Measurements from ENCODE around the gene CCL21.

DNA sequence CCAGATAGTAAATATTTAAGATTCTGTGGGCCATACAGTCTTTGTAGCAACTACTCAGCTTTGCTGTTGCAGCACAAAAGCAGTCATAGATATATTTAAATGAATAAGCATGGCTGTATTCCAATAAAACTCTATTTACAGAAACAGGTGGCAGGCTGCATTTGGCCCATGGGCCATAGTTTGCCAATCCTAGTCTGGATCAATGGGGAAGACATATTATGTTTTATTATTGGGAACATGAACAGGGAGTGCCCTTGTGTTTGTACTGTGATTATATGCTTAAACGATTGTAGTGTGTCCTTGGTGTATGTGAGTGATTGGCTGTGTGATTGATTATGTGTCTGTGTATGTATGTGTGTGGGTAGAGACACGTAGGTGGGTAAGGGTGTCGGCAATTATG, 35.5 kb downstream of the CCL21 start:
- TF ChIP-seq, protein P1, sequence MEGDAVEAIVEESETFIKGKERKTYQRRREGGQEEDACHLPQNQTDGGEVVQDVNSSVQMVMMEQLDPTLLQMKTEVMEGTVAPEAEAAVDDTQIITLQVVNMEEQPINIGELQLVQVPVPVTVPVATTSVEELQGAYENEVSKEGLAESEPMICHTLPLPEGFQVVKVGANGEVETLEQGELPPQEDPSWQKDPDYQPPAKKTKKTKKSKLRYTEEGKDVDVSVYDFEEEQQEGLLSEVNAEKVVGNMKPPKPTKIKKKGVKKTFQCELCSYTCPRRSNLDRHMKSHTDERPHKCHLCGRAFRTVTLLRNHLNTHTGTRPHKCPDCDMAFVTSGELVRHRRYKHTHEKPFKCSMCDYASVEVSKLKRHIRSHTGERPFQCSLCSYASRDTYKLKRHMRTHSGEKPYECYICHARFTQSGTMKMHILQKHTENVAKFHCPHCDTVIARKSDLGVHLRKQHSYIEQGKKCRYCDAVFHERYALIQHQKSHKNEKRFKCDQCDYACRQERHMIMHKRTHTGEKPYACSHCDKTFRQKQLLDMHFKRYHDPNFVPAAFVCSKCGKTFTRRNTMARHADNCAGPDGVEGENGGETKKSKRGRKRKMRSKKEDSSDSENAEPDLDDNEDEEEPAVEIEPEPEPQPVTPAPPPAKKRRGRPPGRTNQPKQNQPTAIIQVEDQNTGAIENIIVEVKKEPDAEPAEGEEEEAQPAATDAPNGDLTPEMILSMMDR (IDR thresholded peaks at IDR 0.05): no peak
- no peak for TF ChIP-seq POLR2A (IDR thresholded peaks at IDR 0.05)
